Measurements from ENCODE around the gene IWS1.

DNA sequence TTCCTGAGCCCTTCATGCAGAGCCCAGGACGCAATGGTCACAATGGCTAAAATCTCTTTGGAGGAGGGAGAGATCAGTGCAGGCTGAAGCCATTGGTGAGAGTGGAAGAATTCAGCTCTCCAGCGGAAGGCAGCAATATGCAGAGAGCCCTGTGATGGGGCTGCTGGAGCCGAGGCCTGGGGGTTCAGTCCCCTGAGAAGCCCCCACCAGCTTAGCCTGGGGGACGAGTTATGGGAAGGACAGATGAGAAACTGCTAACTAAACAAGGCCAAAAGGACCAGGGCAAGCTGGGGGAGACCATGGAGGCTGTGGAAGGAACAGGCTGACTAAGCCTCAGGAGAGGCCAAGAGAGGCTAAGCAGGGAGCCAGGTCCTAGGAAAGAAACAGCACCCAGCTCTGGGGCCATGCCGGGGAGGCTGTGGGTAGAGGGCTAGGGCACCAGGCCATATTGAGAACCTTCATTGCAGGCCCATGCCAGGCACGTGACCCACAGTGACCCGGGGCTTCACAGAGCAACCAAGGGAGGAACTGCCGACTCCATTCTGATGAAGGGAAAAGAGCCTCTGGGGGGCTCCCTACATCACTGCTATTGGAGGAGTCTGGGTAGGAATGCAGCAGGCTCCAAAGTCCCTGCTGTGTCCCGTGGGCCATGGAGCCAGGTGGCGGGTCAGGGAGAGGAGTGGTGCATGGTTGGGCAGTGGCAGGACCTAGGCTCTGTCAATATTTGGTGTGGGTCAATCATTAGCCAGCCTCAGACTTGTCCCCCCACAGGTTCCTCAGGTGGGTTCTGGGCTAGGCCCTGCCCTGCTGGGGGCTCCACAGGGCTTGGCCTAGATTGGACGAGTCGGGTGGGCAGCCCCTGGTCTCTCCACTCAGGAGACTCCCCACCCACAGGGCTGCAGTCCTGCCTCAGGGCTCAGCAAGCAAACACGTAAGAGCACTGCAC lies 88.2 kb downstream of the IWS1 start:
- TF ChIP-seq, protein P1, sequence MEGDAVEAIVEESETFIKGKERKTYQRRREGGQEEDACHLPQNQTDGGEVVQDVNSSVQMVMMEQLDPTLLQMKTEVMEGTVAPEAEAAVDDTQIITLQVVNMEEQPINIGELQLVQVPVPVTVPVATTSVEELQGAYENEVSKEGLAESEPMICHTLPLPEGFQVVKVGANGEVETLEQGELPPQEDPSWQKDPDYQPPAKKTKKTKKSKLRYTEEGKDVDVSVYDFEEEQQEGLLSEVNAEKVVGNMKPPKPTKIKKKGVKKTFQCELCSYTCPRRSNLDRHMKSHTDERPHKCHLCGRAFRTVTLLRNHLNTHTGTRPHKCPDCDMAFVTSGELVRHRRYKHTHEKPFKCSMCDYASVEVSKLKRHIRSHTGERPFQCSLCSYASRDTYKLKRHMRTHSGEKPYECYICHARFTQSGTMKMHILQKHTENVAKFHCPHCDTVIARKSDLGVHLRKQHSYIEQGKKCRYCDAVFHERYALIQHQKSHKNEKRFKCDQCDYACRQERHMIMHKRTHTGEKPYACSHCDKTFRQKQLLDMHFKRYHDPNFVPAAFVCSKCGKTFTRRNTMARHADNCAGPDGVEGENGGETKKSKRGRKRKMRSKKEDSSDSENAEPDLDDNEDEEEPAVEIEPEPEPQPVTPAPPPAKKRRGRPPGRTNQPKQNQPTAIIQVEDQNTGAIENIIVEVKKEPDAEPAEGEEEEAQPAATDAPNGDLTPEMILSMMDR (IDR thresholded peaks at IDR 0.05 in 8 of 11, conservative IDR thresholded peaks at IDR 0.05 in 3 of 11), result no peak
- no peak for TF ChIP-seq POLR2AphosphoS5 (IDR thresholded peaks at IDR 0.05)
